Smooth muscle cell (in vitro differentiated cells): ENCODE results near the gene KIAA1328. TPM values are rescaled to one million over a fixed set of nuclear protein-coding genes. Genes with fewer than 3 reads are reported as not detected.

Experiments used
- DNase-seq: peaks from one replicate; lab custom pipeline; 2025; ENCODE audit not compliant: unreplicated experiment; lab: John Stamatoyannopoulos, UW
- H2AFZ ChIP-seq: fragments of 200-600 bp; sonication (generic); 2 replicates; pipeline ENCODE4 v1.6.0; 2016; ENCODE audit warnings: antibody characterized with exemption, low read depth, mild to moderate bottlenecking
- H3F3A ChIP-seq: fragments of 200-600 bp; sonication (generic); 2 replicates; pipeline ENCODE4 v1.6.0; 2017; ENCODE audit warnings: antibody characterized with exemption, low read depth
- H3K27ac ChIP-seq: fragments of 200-600 bp; sonication (generic); 2 replicates; pipeline ENCODE4 v1.5.1; 2016; ENCODE audit warnings: low read depth, mild to moderate bottlenecking
- H3K27me3 ChIP-seq: fragments of 200-600 bp; sonication (generic); 2 replicates; pipeline ENCODE4 v1.6.1; 2016; ENCODE audit warnings: low read depth, mild to moderate bottlenecking
- H3K36me3 ChIP-seq: fragments of 200-600 bp; sonication (generic); 2 replicates; pipeline ENCODE4 v1.5.1; 2016; ENCODE audit warnings: low read depth
- H3K4me1 ChIP-seq: fragments of 200-600 bp; sonication (generic); 2 replicates; pipeline ENCODE4 v1.5.1; 2016; ENCODE audit warnings: low read depth
- H3K4me2 ChIP-seq: fragments of 200-600 bp; sonication (generic); 2 replicates; pipeline ENCODE4 v1.6.0; 2016; ENCODE audit warnings: mild to moderate bottlenecking
- H3K4me3 ChIP-seq: fragments of 200-600 bp; sonication (generic); 2 replicates; pipeline ENCODE4 v1.5.1; 2016; ENCODE audit warnings: mild to moderate bottlenecking
- H3K79me2 ChIP-seq: fragments of 200-600 bp; sonication (generic); 2 replicates; pipeline ENCODE4 v1.6.0; 2016; ENCODE audit warnings: low read depth, mild to moderate bottlenecking
- H3K9ac ChIP-seq: fragments of 200-600 bp; sonication (generic); 2 replicates; pipeline ENCODE4 v1.6.0; 2016; ENCODE audit warnings: low read depth
- H3K9me3 ChIP-seq: fragments of 200-600 bp; sonication (generic); replicated peaks from 2 replicates; pipeline ENCODE4 v1.5.1; 2016; ENCODE audit warnings: low read depth
- H4K20me1 ChIP-seq: fragments of 200-600 bp; sonication (generic); 2 replicates; pipeline ENCODE4 v1.6.0; 2016; ENCODE audit warnings: low read depth
- WGBS: methylation state at CpG from one replicate; pipeline ENCODE4 v1.1.7; 2016; ENCODE audit warnings: low lambda C conversion rate; 5-methylcytosine and 5-hydroxymethylcytosine counted together
- polyA plus RNA-seq: library from polyadenylated mRNA; unstranded; fragments of >200 nt; fragmentation: Nextera tagmentation; extraction: Ambion mirVana; gene quantifications from 2 replicates; pipeline ENCODE4 v1.2.1, GENCODE V29; 2016
- total RNA-seq: library from RNA; depleted of rRNA; stranded (reverse); fragments of >200 nt; gene quantifications from 2 replicates; pipeline ENCODE4 v1.2.3, GENCODE V29; 2014
- TF ChIP-seq, protein P1 (sequence below): fragments of 200-600 bp; sonication (generic); IDR thresholded peaks from 2 replicates; pipeline ENCODE4 v1.5.1; 2017; ENCODE audit warnings: borderline replicate concordance, mild to moderate bottlenecking, antibody characterized with exemption; ENCODE audit not compliant: insufficient read depth, poor library complexity, severe bottlenecking

The KIAA1328 gene
- total and polyA plus RNA-seq, 2 experiments from 2014 or later: 2.2 to 11.7 TPM

DNA sequence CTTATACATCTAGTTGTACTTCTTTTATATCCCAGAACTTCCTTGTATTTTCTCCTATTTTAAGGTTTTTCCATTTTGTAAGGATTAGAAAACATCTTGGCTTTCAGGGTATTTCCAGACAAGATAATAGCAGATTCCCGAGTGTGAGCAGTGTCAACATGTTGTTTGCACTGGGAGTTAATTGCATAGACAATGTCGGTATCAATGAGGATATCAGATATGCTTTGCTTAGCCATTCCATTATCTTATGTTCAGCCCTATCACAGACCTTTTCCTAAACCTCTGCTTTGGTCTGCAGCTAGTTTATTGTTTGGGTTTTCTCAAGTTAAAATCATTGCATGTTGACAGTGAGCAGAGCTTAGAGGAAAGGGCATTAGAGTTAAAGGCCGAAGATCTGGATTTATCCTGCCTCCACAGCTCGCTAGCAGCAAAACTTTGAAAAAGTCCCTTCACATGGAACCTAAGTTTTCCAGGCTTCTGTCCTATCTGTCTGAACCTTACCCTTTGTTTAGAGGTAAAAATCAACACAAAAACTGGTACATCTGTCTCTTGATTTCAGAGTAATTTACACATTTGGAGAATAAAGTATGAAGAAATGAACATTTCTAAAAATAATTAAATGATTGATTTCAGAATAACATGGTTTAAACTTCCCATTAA lies 355.4 kb downstream of the KIAA1328 start:
- Histone ChIP-seq H3K4me2 (peak overlapping the region; percentile 6), H2AFZ (no peak overlapping the region), H3K4me3 (no peak overlapping the region), H3K4me1 (peaks cover 8% of the 10 kb centered on the region), H3K9ac (no peak overlapping the region), H4K20me1 (no peaks in the 10 kb centered on the region), H3K36me3 (no peaks in the 10 kb centered on the region), H3K9me3 (no peaks in the 10 kb centered on the region), H3K79me2 (no peaks in the 10 kb centered on the region), H3F3A (no peaks in the 10 kb centered on the region), H3K27ac (no peak overlapping the region), H3K27me3 (no peaks in the 10 kb centered on the region)
- no peak for DNase-seq
- 24% methylated on average over 4 of the region's 4 CpGs for WGBS
- TF ChIP-seq, protein P1, sequence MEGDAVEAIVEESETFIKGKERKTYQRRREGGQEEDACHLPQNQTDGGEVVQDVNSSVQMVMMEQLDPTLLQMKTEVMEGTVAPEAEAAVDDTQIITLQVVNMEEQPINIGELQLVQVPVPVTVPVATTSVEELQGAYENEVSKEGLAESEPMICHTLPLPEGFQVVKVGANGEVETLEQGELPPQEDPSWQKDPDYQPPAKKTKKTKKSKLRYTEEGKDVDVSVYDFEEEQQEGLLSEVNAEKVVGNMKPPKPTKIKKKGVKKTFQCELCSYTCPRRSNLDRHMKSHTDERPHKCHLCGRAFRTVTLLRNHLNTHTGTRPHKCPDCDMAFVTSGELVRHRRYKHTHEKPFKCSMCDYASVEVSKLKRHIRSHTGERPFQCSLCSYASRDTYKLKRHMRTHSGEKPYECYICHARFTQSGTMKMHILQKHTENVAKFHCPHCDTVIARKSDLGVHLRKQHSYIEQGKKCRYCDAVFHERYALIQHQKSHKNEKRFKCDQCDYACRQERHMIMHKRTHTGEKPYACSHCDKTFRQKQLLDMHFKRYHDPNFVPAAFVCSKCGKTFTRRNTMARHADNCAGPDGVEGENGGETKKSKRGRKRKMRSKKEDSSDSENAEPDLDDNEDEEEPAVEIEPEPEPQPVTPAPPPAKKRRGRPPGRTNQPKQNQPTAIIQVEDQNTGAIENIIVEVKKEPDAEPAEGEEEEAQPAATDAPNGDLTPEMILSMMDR: no peak

DNA sequence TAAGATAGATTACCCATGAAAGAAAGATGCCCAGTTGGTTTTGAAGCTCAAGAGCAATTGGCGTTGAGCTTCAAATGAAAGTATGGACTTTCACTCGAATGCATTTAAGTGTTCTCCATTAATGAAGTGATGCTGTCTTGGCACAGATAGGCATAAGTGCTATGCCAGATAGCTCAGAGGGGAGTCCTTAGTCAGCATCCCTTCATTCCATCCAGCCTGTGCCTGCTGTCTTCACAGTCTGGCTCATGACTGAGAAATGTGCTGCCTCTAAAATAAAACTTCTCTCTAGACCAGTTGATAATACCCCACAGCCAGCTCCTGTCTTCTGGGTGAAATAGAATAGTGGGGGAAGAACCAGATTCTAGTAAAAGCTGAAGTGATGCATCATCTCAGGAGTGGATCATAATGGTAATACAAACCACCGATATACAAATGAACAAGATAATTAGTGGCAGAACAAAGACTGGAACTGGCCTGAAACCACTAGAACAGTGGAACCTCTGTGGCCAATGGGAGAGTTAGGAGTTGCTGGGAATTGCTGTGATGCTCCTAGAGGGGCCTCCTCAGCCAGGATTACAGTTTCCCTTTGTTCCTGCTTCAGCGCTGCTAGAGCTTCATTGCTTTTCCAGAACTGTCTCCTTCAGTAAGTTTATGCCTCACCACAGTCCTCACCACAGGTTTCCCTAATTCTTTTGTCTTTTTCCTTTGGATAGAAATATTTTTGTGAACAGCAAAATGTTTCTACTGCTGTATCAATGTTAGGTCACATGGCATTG lies 359.3 kb downstream of the KIAA1328 start:
- Histone ChIP-seq H3K9me3 (no peaks in the 10 kb centered on the region), H3K9ac (no peak overlapping the region), H3K4me2 (no peak overlapping the region), H3K4me3 (no peak overlapping the region), H3K27me3 (no peaks in the 10 kb centered on the region), H2AFZ (no peak overlapping the region), H3K4me1 (peaks cover 10% of the 10 kb centered on the region), H3F3A (no peaks in the 10 kb centered on the region), H3K36me3 (no peaks in the 10 kb centered on the region), H3K79me2 (no peaks in the 10 kb centered on the region), H4K20me1 (no peaks in the 10 kb centered on the region), H3K27ac (no peak overlapping the region)
- TF ChIP-seq, protein P1: no peak
- no peak for DNase-seq
- WGBS: 87% methylated on average over 4 of the region's 4 CpGs

DNA sequence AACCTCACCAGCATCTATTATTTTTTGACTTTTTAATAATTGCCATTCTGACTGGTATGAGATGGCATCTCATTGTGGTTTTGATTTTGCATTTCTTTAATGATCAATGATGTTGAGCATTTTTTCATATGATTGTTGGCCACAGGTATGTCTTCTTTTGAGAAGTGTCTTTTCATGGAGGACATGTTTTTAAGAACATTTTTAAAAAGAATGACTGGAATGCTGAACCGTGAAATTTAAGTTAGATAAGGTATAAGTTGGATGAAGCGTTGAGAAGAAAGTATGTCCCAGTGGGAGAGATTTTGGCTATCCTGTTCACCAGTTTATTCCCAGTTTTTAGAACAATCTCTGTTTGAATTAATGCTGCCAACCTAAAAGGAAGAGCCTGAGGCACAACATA lies 370.8 kb downstream of the KIAA1328 start:
- no peaks in the 10 kb centered on the region for H3K36me3 ChIP-seq
- TF ChIP-seq, protein P1: no peak
- H3K27ac ChIP-seq: no peak overlapping the region
- no peak overlapping the region for H3K4me2 ChIP-seq
- no peaks in the 10 kb centered on the region for H4K20me1 ChIP-seq
- DNase-seq: no peak
- H3K79me2 ChIP-seq: no peaks in the 10 kb centered on the region
- 94% methylated on average over 2 of the region's 2 CpGs for WGBS
- no peaks in the 10 kb centered on the region for H3F3A ChIP-seq
- no peaks in the 10 kb centered on the region for H3K4me1 ChIP-seq
- H3K4me3 ChIP-seq: no peak overlapping the region
- no peaks in the 10 kb centered on the region for H3K27me3 ChIP-seq
- no peak overlapping the region for H2AFZ ChIP-seq
- no peaks in the 10 kb centered on the region for H3K9me3 ChIP-seq
- H3K9ac ChIP-seq: no peak overlapping the region
